NCI-H2081 treated with DMSO at 0.1 percent for 48 hours (cell line): ENCODE data around the gene CD58.
"Not testable (repeated sequence)": the region's sequence is repeated elsewhere in the genome, so short reads cannot be mapped to it uniquely, and the experiment has no call there.

Experiments used
- DNase-seq: peaks from one replicate; lab custom pipeline; 2025; lab: John Stamatoyannopoulos, UW

CD58 gene

GRCh38 chr1:116591951-116592605 is 21.3 kb upstream of the CD58 start:
- DNase-seq, result not testable (repeated sequence)

GRCh38 chr1:116591006-116591950 is 20.5 kb upstream of the CD58 start:
- DNase-seq, result not testable (repeated sequence)

GRCh38 chr1:116590359-116591005 is 19.7 kb upstream of the CD58 start:
- DNase-seq, result not testable (repeated sequence)

GRCh38 chr1:116589101-116589735 is 18.4 kb upstream of the CD58 start:
- DNase-seq, result not testable (repeated sequence)

GRCh38 chr1:116587501-116588227 is 16.8 kb upstream of the CD58 start:
- no peak for DNase-seq

- no peak for DNase-seq
These were observed 15.9 kb upstream of the CD58 start for GRCh38 chr1:116586741-116587143.

GRCh38 chr1:116585886-116586285 is 15.1 kb upstream of the CD58 start:
- no peak for DNase-seq

- no peak for DNase-seq
These were observed 10.6 kb upstream of the CD58 start for GRCh38 chr1:116581323-116581885.

GRCh38 chr1:116580446-116581322 is 9.9 kb upstream of the CD58 start:
- no peak for DNase-seq

GRCh38 chr1:116579259-116579875 is 8.5 kb upstream of the CD58 start:
- no peak for DNase-seq

- DNase-seq, result no peak
These were observed 7.8 kb upstream of the CD58 start for GRCh38 chr1:116578581-116578980.

GRCh38 chr1:116577759-116578314 is 7.0 kb upstream of the CD58 start:
- DNase-seq, result no peak

- no peak for DNase-seq
These were observed 3.9 kb upstream of the CD58 start for GRCh38 chr1:116574581-116575291.

- DNase-seq, result no peak
These were observed 2.7 kb upstream of the CD58 start for GRCh38 chr1:116573431-116574095.

- no peak for DNase-seq
These were observed 2.1 kb upstream of the CD58 start for GRCh38 chr1:116572771-116573430.

- DNase-seq, result no peak
These were observed 1.3 kb upstream of the CD58 start for GRCh38 chr1:116572099-116572498.

GRCh38 chr1:116571215-116571919 is 541 bp upstream of the CD58 start:
- no peak for DNase-seq
